Endodermal cell (in vitro differentiated cells): ENCODE data around the gene C3orf62. TPM values are rescaled to one million over a fixed set of nuclear protein-coding genes. Genes with fewer than 3 reads are reported as not detected.
A peak's percentile ranks its signal among the peaks of the same experiment; 100 is the strongest.

Experiments
- DNase-seq: peaks from one replicate; pipeline ENCODE4 v3.0.0-alpha.2; 2017
- H3K27ac ChIP-seq: 2 replicates; pipeline ENCODE4 v1.5.1; 2013; ENCODE audit warnings: mild to moderate bottlenecking, low read depth, low read length, moderate library complexity
- H3K27me3 ChIP-seq: 2 replicates; pipeline ENCODE4 v1.6.1; 2013; ENCODE audit warnings: mild to moderate bottlenecking, low read length, moderate library complexity; ENCODE audit not compliant: insufficient read depth, control insufficient read depth, poor library complexity, severe bottlenecking
- H3K36me3 ChIP-seq: 2 replicates; pipeline ENCODE4 v1.7.0; 2013; ENCODE audit warnings: mild to moderate bottlenecking, low read length, moderate library complexity; ENCODE audit not compliant: control insufficient read depth, insufficient read depth
- H3K4me1 ChIP-seq: one replicate; pipeline ENCODE4 v1.7.0; 2013; ENCODE audit warnings: low read length; ENCODE audit not compliant: control insufficient read depth, insufficient read depth
- H3K4me3 ChIP-seq: 2 replicates; pipeline ENCODE4 v1.5.1; 2013; ENCODE audit warnings: mild to moderate bottlenecking, low read length, moderate library complexity
- H3K9ac ChIP-seq: 2 replicates; pipeline ENCODE4 v1.6.1; 2013; ENCODE audit warnings: mild to moderate bottlenecking, low read length, moderate library complexity; ENCODE audit not compliant: poor library complexity, severe bottlenecking; ENCODE audit errors: extremely low read depth
- H3K9me3 ChIP-seq: 2 replicates; pipeline ENCODE4 v1.6.1; 2013; ENCODE audit warnings: mild to moderate bottlenecking, low read length, moderate library complexity; ENCODE audit not compliant: control insufficient read depth
- H3K27ac Mint-ChIP-seq: 2 replicates; pipeline ENCODE4 v1.8.0; 2020; ENCODE audit warnings: mixed read lengths
- H3K27me3 Mint-ChIP-seq: 2 replicates; pipeline ENCODE4 v1.8.0; 2021; ENCODE audit warnings: mild to moderate bottlenecking, mixed read lengths; ENCODE audit not compliant: insufficient read depth
- H3K36me3 Mint-ChIP-seq: 2 replicates; pipeline ENCODE4 v1.8.0; 2020; ENCODE audit warnings: low read depth, mixed read lengths
- H3K4me1 Mint-ChIP-seq: 2 replicates; pipeline ENCODE4 v1.8.0; 2020; ENCODE audit warnings: mixed read lengths
- H3K4me3 Mint-ChIP-seq: 2 replicates; pipeline ENCODE4 v1.8.0; 2020; ENCODE audit warnings: mild to moderate bottlenecking, moderate library complexity, mixed read lengths
- H3K9me3 Mint-ChIP-seq: 2 replicates; pipeline ENCODE4 v1.8.0; 2020; ENCODE audit warnings: mild to moderate bottlenecking, mixed read lengths
- CTCF ChIP-seq: fragments of 200-600 bp; sonication (generic); conservative IDR thresholded peaks from 2 replicates; pipeline ENCODE4 v1.5.0; 2021; ENCODE audit warnings: antibody characterized with exemption, mild to moderate bottlenecking
- WGBS, 2 experiments: methylation state at CpG; one replicate each; pipeline versions ENCODE4 v1.1.5 to v1.1.7; 2013; ENCODE audit warnings: missing lambda C conversion rate in 2 of 2, mixed read lengths in 1 of 2; ENCODE audit not compliant: insufficient coverage in 1 of 2, insufficient read length in 1 of 2; 5-methylcytosine and 5-hydroxymethylcytosine counted together
- total RNA-seq, 2 donors: library from RNA; stranded (reverse); fragmentation: NEBNext Ultra II Directional in 1 of 2; extraction: Animal tissue kit (Norgen Biotek cat#: 25700) in 1 of 2; gene quantifications; 2 replicates in 1 of 2; 3 replicates in 1 of 2; pipeline ENCODE4 v1.2.1, GENCODE V29; 2021

Gene C3orf62
- total RNA-seq, 2 donors from 2014 or later: 3.6 to 4.8 TPM

DNA sequence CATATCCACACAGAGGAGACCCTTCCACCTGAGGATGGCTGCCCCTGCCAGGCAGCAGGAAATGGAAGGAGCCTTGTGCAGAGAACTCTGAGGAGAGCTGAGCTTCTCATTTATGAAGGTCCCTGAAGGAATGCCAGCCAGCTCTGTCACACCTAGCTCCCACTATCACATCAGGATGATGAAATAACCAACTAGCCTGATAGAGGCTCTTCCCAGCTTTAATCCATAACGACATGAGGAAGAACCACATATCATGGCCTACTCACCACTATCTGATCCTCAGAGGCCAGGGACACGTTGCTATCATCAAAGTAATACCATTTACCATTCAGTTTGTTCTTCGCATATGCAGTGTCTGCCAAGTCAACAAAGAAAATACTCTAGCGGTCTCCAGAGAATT is 1.5 kb upstream of the C3orf62 start:
- Mint-ChIP-seq H3K27ac (no peak overlapping the region), H3K4me3 (no peak overlapping the region), H3K27me3 (no peaks in the 10 kb centered on the region), H3K9me3 (no peaks in the 10 kb centered on the region), H3K4me1 (peaks cover 13% of the 10 kb centered on the region), H3K36me3 (peaks cover 43% of the 10 kb centered on the region)
- Histone ChIP-seq H3K4me1 (no peaks in the 10 kb centered on the region), H3K27me3 (no peaks in the 10 kb centered on the region), H3K27ac (no peak overlapping the region), H3K9ac (no peak overlapping the region), H3K4me3 (no peak overlapping the region), H3K36me3 (peaks cover 54% of the 10 kb centered on the region), H3K9me3 (no peaks in the 10 kb centered on the region)
- TF ChIP-seq CTCF: no peak
- no peak for DNase-seq
- WGBS, 2 experiments: 79 to 95% methylated on average over 4 of the region's 4 CpGs

- Histone ChIP-seq H3K9me3 (no peaks in the 10 kb centered on the region), H3K9ac (no peak overlapping the region), H3K27ac (no peak overlapping the region), H3K27me3 (no peaks in the 10 kb centered on the region), H3K36me3 (peaks cover 46% of the 10 kb centered on the region), H3K4me3 (no peak overlapping the region), H3K4me1 (no peaks in the 10 kb centered on the region)
- no peak for DNase-seq
- Mint-ChIP-seq H3K4me3 (peak overlapping the region; percentile 59), H3K27me3 (no peaks in the 10 kb centered on the region), H3K9me3 (no peaks in the 10 kb centered on the region), H3K36me3 (peaks cover 36% of the 10 kb centered on the region), H3K27ac (peak overlapping the region; percentile 81), H3K4me1 (peaks cover 13% of the 10 kb centered on the region)
- 97 to 100% methylated on average over 4 to 9 of the region's 9 CpGs for WGBS, 2 experiments
- TF ChIP-seq CTCF: no peak
Observed at GRCh38 chr3:49277383-49277775, 347 bp upstream of the C3orf62 start.

- no peak overlapping the region for H3K4me3 Mint-ChIP-seq
- Histone ChIP-seq H3K9me3 (no peaks in the 10 kb centered on the region), H3K4me3 (no peak overlapping the region), H3K27ac (no peak overlapping the region), H3K4me1 (no peaks in the 10 kb centered on the region), H3K9ac (no peak overlapping the region), H3K36me3 (peaks cover 38% of the 10 kb centered on the region), H3K27me3 (no peaks in the 10 kb centered on the region)
- DNase-seq: no peak
- H3K4me1 Mint-ChIP-seq: peaks cover 13% of the 10 kb centered on the region
- peaks cover 19% of the 10 kb centered on the region for H3K36me3 Mint-ChIP-seq
- no peak for TF ChIP-seq CTCF
- H3K9me3 Mint-ChIP-seq: no peaks in the 10 kb centered on the region
- no peak overlapping the region for H3K27ac Mint-ChIP-seq
- H3K27me3 Mint-ChIP-seq: no peaks in the 10 kb centered on the region
- whole genome bisulfite sequencing, 2 experiments: 95 to 98% methylated on average over 8 to 11 of the region's 11 CpGs
Observed at GRCh38 chr3:49273825-49274532, 3.1 kb downstream of the C3orf62 start.
